Fibroblast of mammary gland (primary cell): ENCODE results near the gene PCSK9.

Experiments used
- DNase-seq: peaks from one replicate; pipeline ENCODE4 v3.0.0-alpha.2; 2010; ENCODE audit warnings: low read depth
- H3K4me3 ChIP-seq: 2 replicates; pipeline ENCODE4 v1.5.1; 2011; ENCODE audit warnings: low read depth, mild to moderate bottlenecking, low read length, moderate library complexity; ENCODE audit not compliant: control insufficient read depth
- TF ChIP-seq, protein P1 (sequence below): conservative IDR thresholded peaks from 2 replicates; pipeline ENCODE4 v1.5.1; 2011; ENCODE audit warnings: low read depth, low read length, inconsistent platforms; ENCODE audit not compliant: control insufficient read depth, insufficient read depth

The PCSK9 gene

DNA sequence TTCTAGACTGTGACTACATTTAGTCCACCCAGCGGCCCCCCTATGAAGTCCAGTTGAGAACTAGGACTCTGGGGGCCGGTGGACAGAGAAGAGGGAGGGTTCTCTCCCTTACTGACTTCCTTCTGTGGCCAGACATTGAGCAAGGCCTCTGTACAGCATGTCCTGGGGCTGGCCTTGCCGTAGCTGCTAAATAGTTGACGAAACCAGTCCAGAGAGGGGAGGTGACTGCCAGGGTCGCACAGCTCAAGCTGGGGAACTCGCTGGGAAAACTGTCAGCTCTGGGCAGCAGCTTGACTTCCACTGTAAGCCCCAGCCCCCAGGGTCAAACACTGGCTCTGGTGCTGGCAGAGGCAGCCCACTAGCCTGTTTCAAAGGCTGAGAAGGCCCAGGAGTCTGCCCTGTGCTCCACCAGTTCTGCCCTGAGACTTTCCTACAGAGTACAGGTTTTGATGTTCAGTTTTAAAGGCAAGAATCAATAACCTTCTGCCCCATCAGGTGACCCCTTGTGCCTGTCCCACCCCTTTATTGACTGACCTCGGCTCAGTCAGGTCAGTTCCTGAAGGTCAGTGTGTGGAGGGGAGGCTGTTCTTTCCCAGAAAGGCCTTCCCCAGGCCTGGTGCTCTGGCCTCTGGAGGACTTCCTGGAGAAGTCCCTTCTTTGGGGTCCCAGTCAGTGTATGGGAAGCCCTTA, 14.1 kb downstream of the PCSK9 start:
- TF ChIP-seq, protein P1, sequence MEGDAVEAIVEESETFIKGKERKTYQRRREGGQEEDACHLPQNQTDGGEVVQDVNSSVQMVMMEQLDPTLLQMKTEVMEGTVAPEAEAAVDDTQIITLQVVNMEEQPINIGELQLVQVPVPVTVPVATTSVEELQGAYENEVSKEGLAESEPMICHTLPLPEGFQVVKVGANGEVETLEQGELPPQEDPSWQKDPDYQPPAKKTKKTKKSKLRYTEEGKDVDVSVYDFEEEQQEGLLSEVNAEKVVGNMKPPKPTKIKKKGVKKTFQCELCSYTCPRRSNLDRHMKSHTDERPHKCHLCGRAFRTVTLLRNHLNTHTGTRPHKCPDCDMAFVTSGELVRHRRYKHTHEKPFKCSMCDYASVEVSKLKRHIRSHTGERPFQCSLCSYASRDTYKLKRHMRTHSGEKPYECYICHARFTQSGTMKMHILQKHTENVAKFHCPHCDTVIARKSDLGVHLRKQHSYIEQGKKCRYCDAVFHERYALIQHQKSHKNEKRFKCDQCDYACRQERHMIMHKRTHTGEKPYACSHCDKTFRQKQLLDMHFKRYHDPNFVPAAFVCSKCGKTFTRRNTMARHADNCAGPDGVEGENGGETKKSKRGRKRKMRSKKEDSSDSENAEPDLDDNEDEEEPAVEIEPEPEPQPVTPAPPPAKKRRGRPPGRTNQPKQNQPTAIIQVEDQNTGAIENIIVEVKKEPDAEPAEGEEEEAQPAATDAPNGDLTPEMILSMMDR, result no peak
- no peak for DNase-seq

DNA sequence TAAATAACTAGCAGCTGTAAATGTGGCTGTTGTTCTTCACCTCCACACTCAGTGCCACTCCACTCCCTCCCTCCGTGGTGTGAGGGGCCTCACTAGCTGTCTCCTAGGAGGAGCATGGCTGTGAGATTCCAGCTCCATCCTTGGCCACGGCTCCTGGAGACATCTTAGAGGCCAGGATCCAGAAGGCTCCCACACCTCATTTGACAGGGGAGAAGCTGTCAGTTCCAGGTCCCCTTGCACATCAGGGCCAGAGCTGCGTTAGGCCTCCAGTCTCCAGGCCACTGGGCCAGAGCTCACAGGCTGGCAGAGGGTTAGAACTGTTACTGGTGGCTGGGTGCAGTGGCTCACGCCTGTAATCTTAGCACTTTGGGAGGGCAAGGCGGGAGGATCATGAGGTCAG, 15.0 kb downstream of the PCSK9 start:
- TF ChIP-seq, protein P1, result no peak
- H3K4me3 ChIP-seq, result no peak overlapping the region
- no peak for DNase-seq

More for the DNA sequence above, 14.1 kb downstream of the PCSK9 start:
- no peak overlapping the region for H3K4me3 ChIP-seq

DNA sequence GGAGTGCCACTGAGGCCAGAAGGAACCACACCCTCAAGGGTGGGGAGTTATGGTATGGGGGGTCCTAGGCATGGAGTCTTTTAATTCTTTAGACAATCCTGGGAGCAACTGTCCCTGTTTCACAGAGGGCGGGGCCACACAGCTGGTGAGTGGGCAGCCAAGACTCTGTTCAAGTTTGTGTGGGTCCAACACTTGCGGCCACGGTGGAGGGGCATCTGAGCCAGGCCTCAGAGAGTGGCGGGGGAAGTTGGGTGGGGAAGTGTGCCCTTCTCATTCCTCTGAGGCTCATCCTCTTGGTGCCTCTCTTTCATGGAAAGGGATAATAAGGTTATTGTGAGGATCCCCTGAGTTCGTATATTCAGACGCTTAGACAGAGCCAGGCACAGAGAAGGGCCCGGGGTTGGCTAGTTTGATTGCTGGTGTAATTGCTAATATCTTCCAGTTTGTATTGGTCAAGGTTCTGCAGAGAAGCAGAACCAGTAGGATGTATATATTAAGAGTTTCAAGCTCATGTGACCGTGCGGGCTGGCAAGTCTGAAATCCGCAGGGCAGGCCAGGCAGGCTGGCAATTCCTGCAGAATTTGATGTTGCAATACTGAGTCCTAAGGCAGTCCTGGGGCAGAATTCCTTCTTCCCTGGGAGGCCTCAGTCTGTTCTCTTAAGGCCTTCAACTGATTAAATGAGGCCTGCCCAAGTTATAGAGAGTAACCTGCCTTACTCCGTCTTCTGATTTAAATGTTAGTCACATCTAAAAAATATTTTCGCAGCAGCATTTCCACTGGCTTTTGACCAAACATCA, 15.9 kb downstream of the PCSK9 start:
- TF ChIP-seq, protein P1, result no peak
- no peak overlapping the region for H3K4me3 ChIP-seq
- no peak for DNase-seq

DNA sequence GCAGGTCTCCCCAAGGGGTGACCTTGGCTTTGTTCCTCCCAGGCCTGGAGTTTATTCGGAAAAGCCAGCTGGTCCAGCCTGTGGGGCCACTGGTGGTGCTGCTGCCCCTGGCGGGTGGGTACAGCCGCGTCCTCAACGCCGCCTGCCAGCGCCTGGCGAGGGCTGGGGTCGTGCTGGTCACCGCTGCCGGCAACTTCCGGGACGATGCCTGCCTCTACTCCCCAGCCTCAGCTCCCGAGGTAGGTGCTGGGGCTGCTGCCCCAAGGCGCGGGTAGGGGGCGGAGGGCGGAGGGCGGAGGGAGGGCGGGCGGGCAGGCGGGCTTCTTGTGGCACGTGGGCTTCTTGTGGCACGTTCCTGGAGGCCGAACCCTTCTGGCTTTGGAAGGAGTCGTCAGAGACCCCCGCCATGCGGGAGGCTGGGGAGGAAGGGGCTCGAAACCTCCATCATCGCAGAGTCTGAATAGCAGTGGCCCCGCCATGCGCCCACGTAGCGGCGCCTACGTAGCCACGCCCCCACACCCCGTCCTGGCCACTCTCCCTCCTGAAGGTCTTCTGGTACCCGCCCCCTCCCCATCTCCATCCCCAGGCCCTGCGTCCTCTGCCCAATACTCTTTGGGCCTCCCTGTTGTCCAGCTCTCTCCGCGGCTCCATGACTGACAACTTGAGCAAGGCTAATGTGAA, 16.7 kb downstream of the PCSK9 start:
- TF ChIP-seq, protein P1, result no peak
- DNase-seq, result no peak

DNA sequence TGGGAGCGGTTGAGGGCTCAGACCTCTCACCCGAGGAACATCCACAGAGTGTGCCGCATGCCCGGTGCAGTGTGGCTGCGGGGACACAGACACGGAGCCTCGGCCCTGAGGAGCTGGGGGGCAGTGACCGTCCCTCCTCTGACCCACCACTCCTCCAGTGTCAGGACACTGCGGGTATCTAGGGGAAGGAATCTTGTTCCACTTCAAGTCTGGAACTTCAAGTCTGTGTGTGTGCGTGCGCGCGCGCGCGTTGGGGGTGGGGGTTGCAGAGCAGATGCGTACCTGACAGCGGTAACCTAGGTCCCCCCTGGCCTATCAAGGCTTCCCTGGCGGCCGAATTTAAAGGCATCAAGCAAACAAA, 17.3 kb downstream of the PCSK9 start:
- TF ChIP-seq, protein P1, result no peak
- H3K4me3 ChIP-seq, result no peak overlapping the region
- no peak for DNase-seq

More for the DNA sequence above, 16.7 kb downstream of the PCSK9 start:
- no peak overlapping the region for H3K4me3 ChIP-seq

DNA sequence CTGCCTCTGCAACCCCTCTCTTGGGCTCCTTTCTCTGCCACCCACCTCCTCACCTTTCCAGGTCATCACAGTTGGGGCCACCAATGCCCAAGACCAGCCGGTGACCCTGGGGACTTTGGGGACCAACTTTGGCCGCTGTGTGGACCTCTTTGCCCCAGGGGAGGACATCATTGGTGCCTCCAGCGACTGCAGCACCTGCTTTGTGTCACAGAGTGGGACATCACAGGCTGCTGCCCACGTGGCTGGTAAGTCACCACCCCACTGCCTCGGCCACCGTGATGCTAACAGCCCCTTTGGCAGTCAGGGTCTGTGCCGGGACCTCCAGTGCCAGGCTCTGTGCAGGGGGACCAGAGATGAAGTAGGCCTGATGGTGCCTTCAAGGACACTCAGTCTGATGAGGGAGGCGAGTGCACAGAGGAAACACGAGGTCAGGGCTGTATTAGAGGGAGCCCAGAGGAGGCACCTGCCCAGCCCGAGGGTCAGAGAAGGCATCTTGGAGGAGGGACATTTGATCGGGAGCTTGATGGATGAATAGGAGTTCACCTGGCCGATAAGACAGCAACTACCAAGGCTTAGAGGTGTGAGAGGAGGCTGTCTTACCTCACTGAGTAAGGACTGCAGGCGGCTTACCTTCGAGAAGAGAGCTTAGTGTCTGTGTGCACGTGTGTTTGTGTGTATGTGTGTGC, 18.1 kb downstream of the PCSK9 start:
- TF ChIP-seq, protein P1, result no peak
- DNase-seq, result no peak
- no peak overlapping the region for H3K4me3 ChIP-seq
